ENCODE measurements around the gene NSMCE3.

NSMCE3 gene

GRCh38 chr15:29223640-29224039 is 46.0 kb downstream of the NSMCE3 start:
- in situ Hi-C loops (cut with MboI; ENCODE audit: low sequenced_read_pairs): loop anchor here (25.0 kb wide), 1 partner anchor 89 kb away; no protein-coding TSS in a partner anchor

GRCh38 chr15:29222129-29222853 is 47.3 kb downstream of the NSMCE3 start:
- in situ Hi-C loops (cut with MboI; ENCODE audit: low sequenced_read_pairs): loop anchor here (25.0 kb wide), 1 partner anchor 90 kb away; no protein-coding TSS in a partner anchor

- in situ Hi-C loops (cut with MboI; ENCODE audit: low sequenced_read_pairs): loop anchor here (25.0 kb wide), 1 partner anchor 91 kb away; no protein-coding TSS in a partner anchor
These were observed 48.8 kb downstream of the NSMCE3 start for GRCh38 chr15:29220852-29221251.

GRCh38 chr15:29216955-29217354 is 52.7 kb downstream of the NSMCE3 start:
- in situ Hi-C loops (cut with MboI; ENCODE audit: low sequenced_read_pairs): loop anchor here (25.0 kb wide), 1 partner anchor 95 kb away; no protein-coding TSS in a partner anchor
